Measurements from ENCODE around the gene NCKIPSD. TPM values are rescaled to one million over a fixed set of nuclear protein-coding genes. Genes with fewer than 3 reads are reported as not detected.

NCKIPSD gene
- total RNA-seq, 1 donor from 2014 or later, result 34.1 TPM

DNA sequence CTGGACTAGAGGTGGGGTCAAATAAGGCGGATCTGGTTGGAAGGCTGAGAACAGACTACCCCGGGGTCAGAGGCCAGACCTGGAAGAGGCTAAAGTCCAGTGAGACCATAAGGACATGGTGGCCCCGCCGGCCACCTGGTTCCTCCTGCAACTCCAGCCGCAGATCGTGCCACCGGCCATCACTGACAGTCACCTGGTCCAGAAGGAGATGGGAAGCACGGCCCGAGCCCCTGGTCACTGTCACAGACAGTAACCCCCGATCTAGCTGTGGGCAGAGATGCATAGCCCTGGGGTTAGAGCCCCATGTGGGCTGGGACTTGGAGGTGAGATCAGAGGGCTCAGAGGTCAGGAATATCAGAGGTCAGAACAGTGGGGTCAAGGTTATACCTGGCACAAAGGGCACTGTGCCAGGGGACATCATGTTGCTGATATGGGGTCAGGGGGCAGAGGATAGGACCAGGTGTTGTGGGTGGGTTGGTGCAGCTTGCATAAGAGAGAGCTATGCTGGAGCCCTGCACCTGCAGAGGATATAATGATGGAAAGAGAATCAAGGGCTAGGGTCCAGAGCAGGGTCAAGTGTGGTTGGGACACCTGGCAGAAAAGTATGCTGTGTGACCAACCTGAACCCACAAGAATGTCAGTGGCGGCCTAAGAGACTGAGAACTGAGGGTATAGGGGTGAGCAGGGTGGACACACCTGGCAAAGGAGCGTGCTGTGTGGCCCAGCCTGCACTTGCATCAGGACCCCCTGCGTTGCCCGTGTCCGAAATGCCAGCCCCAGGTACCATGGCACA lies 32.6 kb downstream of the NCKIPSD start:
- no peaks in the 10 kb centered on the region for H3K9me3 Mint-ChIP-seq (ENCODE audit: unreplicated experiment)
- H3K4me1 Mint-ChIP-seq (ENCODE audit: unreplicated experiment), result peaks cover 8% of the 10 kb centered on the region
- no peak for DNase-seq (ENCODE audit: low spot score)
- no peak overlapping the region for H3K27ac Mint-ChIP-seq (ENCODE audit: unreplicated experiment)
- H3K4me3 Mint-ChIP-seq (ENCODE audit: unreplicated experiment), result no peak overlapping the region
- peaks cover 15% of the 10 kb centered on the region for H3K36me3 Mint-ChIP-seq (ENCODE audit: low read depth, unreplicated experiment)
- TF ChIP-seq, protein P1, sequence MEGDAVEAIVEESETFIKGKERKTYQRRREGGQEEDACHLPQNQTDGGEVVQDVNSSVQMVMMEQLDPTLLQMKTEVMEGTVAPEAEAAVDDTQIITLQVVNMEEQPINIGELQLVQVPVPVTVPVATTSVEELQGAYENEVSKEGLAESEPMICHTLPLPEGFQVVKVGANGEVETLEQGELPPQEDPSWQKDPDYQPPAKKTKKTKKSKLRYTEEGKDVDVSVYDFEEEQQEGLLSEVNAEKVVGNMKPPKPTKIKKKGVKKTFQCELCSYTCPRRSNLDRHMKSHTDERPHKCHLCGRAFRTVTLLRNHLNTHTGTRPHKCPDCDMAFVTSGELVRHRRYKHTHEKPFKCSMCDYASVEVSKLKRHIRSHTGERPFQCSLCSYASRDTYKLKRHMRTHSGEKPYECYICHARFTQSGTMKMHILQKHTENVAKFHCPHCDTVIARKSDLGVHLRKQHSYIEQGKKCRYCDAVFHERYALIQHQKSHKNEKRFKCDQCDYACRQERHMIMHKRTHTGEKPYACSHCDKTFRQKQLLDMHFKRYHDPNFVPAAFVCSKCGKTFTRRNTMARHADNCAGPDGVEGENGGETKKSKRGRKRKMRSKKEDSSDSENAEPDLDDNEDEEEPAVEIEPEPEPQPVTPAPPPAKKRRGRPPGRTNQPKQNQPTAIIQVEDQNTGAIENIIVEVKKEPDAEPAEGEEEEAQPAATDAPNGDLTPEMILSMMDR (IDR thresholded peaks at IDR 0.05; ENCODE audit: unreplicated experiment), result no peak
- peaks cover 26% of the 10 kb centered on the region for H3K27me3 Mint-ChIP-seq (ENCODE audit: unreplicated experiment)

DNA sequence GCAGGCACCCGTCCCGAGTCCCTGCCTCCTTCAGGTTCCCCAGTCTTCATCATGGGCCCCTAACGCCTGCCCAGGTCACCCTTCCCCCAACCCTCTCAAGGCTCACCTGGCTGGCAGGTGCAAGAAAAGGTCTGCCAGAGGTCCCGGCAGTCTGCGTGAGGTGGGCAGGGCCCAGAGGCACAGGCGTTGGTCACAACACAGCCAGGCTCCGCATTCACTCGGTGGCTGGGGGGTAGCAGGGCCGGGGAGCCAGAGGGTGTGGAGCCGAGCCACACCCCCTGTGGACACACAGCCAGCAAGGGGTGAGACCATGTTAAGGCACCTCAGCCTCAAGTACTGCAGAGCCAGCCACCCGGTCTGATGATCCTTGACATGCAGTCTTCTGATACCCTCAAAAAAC lies 33.9 kb downstream of the NCKIPSD start:
- H3K4me1 Mint-ChIP-seq (ENCODE audit: unreplicated experiment), result peaks cover 8% of the 10 kb centered on the region
- peaks cover 21% of the 10 kb centered on the region for H3K27me3 Mint-ChIP-seq (ENCODE audit: unreplicated experiment)
- H3K36me3 Mint-ChIP-seq (ENCODE audit: low read depth, unreplicated experiment), result peaks cover 15% of the 10 kb centered on the region
- H3K27ac Mint-ChIP-seq (ENCODE audit: unreplicated experiment), result no peak overlapping the region
- no peak overlapping the region for H3K4me3 Mint-ChIP-seq (ENCODE audit: unreplicated experiment)
- no peaks in the 10 kb centered on the region for H3K9me3 Mint-ChIP-seq (ENCODE audit: unreplicated experiment)
- DNase-seq (ENCODE audit: low spot score), result no peak
- TF ChIP-seq, protein P1 (IDR thresholded peaks at IDR 0.05; ENCODE audit: unreplicated experiment), result no peak

DNA sequence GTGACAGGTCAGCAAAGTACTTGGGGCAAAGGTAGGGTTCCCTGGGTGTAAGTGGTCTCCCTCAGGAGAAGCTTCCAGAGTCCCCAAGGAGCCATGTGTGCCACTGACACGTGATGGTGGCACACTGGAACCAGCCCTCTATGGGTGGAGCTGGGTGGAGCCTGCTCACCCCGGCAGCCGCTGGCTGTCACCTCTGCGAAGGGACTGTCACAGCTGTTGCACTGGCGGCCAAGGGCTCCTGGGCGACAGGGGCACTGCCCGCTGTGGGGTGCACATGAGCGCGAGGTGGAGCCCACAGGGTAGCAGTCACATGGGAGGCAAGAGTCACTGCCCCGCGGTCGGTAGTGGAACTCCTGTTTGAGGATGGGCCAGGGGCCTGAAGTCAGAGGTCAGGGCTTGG lies 35.0 kb downstream of the NCKIPSD start:
- Mint-ChIP-seq H3K27ac (ENCODE audit: unreplicated experiment) (peak overlapping the region; percentile 9), H3K36me3 (ENCODE audit: low read depth, unreplicated experiment) (peaks cover 15% of the 10 kb centered on the region), H3K4me1 (ENCODE audit: unreplicated experiment) (peaks cover 8% of the 10 kb centered on the region), H3K9me3 (ENCODE audit: unreplicated experiment) (no peaks in the 10 kb centered on the region), H3K4me3 (ENCODE audit: unreplicated experiment) (peak overlapping the region; percentile 5), H3K27me3 (ENCODE audit: unreplicated experiment) (peaks cover 21% of the 10 kb centered on the region)
- DNase-seq (ENCODE audit: low spot score), result no peak
- TF ChIP-seq, protein P1 (IDR thresholded peaks at IDR 0.05; ENCODE audit: unreplicated experiment), result no peak

DNA sequence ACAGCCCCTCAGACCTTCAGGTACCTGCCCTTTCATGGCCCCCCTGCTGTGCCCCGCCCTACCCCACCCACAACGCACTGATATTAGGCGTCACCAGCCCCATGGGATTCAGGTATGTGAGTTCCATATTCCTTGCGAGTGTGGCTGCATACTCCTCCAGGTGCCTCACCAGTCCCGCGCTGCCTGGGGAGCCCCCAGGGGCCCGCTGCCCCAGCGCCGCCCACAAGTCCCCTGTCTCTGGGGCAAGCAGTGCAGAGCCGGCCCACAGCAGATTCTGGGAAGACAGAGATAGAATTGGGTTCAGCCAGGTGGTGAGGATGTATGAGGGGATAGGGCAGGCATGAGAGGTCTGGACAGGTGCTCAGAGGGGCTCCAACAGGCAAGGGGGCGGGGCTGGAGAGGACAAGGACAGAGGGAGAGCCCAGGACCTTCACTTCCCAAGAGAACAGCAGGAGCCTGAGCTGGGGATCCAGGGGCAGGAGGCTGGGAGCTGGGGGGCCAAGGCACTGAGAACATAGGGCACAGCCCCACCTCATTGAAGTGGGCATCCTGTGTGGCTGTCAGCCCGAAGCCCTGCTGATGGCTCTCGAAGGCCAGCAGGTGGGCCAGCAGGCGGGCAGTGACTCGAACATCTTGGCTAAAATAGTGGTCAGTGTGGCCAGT lies 37.4 kb downstream of the NCKIPSD start:
- DNase-seq (ENCODE audit: low spot score), result no peak
- Mint-ChIP-seq H3K4me1 (ENCODE audit: unreplicated experiment) (peaks cover 5% of the 10 kb centered on the region), H3K4me3 (ENCODE audit: unreplicated experiment) (no peak overlapping the region), H3K27ac (ENCODE audit: unreplicated experiment) (no peak overlapping the region), H3K9me3 (ENCODE audit: unreplicated experiment) (no peaks in the 10 kb centered on the region), H3K27me3 (ENCODE audit: unreplicated experiment) (peaks cover 10% of the 10 kb centered on the region), H3K36me3 (ENCODE audit: low read depth, unreplicated experiment) (peaks cover 10% of the 10 kb centered on the region)
- TF ChIP-seq, protein P1 (IDR thresholded peaks at IDR 0.05; ENCODE audit: unreplicated experiment), result no peak

- H3K36me3 Mint-ChIP-seq (ENCODE audit: low read depth, unreplicated experiment), result peaks cover 10% of the 10 kb centered on the region
Measured at GRCh38 chr3:48647714-48648113, 38.0 kb downstream of the NCKIPSD start.

More at GRCh38 chr3:48647714-48648113, 38.0 kb downstream of the NCKIPSD start:
- no peaks in the 10 kb centered on the region for H3K9me3 Mint-ChIP-seq (ENCODE audit: unreplicated experiment)
- no peak for DNase-seq (ENCODE audit: low spot score)
- TF ChIP-seq, protein P1 (IDR thresholded peaks at IDR 0.05; ENCODE audit: unreplicated experiment), result no peak
- H3K27ac Mint-ChIP-seq (ENCODE audit: unreplicated experiment), result no peak overlapping the region
- H3K27me3 Mint-ChIP-seq (ENCODE audit: unreplicated experiment), result peaks cover 12% of the 10 kb centered on the region
- no peak overlapping the region for H3K4me3 Mint-ChIP-seq (ENCODE audit: unreplicated experiment)
- peaks cover 1% of the 10 kb centered on the region for H3K4me1 Mint-ChIP-seq (ENCODE audit: unreplicated experiment)
